ENCODE measurements around the gene MIPEP. TPM values are rescaled to one million over a fixed set of nuclear protein-coding genes. Genes with fewer than 3 reads are reported as not detected.

The MIPEP gene
- total RNA-seq, 3 donors from 2014 or later: 11.0 to 23.0 (median 20.0) TPM

- intact Hi-C loops (cut with DNase I; ENCODE audit: low total_unique reads): no loop called here
- H3K27ac ChIP-seq: no peak overlapping the region
- no peaks in the 10 kb centered on the region for H3K4me1 ChIP-seq
- TF ChIP-seq POLR2A (IDR thresholded peaks at IDR 0.05) (no peak), POLR2AphosphoS5 (IDR thresholded peaks at IDR 0.05) (no peak), CTCF (IDR thresholded peaks at IDR 0.05) (no peak)
- H3K9me3 ChIP-seq: no peaks in the 10 kb centered on the region
- no peak for DNase-seq (ENCODE audit: low spot score in 2 of 2)
- H3K27me3 ChIP-seq: no peaks in the 10 kb centered on the region
- no peaks in the 10 kb centered on the region for H3K36me3 ChIP-seq
- H3K4me3 ChIP-seq: no peak overlapping the region
These were observed 129.2 kb downstream of the MIPEP start for GRCh38 chr13:23760000-23760399.

GRCh38 chr13:23758798-23759527 lies 130.2 kb downstream of the MIPEP start:
- H3K4me1 ChIP-seq: no peaks in the 10 kb centered on the region
- TF ChIP-seq CTCF (IDR thresholded peaks at IDR 0.05) (no peak), POLR2AphosphoS5 (IDR thresholded peaks at IDR 0.05) (no peak), POLR2A (IDR thresholded peaks at IDR 0.05) (no peak)
- H3K36me3 ChIP-seq: no peaks in the 10 kb centered on the region
- intact Hi-C loops (cut with DNase I; ENCODE audit: low total_unique reads): no loop called here
- peak overlapping the region in 1 of 2 donors; percentile 30 for H3K27ac ChIP-seq
- no peaks in the 10 kb centered on the region for H3K27me3 ChIP-seq
- H3K4me3 ChIP-seq: no peak overlapping the region
- DNase-seq (ENCODE audit: low spot score in 2 of 2): no peak
- H3K9me3 ChIP-seq: no peaks in the 10 kb centered on the region

GRCh38 chr13:23754997-23755396 lies 134.2 kb downstream of the MIPEP start:
- intact Hi-C loops (cut with DNase I; ENCODE audit: low total_unique reads): no loop called here
- H3K27ac ChIP-seq: peak overlapping the region; percentile 6 to 25

GRCh38 chr13:23754506-23754905 lies 134.7 kb downstream of the MIPEP start:
- Histone ChIP-seq H3K27ac (peak overlapping the region; percentile 6 to 25), H3K9me3 (no peaks in the 10 kb centered on the region), H3K27me3 (no peaks in the 10 kb centered on the region), H3K4me3 (no peak overlapping the region), H3K4me1 (no peaks in the 10 kb centered on the region), H3K36me3 (no peaks in the 10 kb centered on the region)
- TF ChIP-seq POLR2A (IDR thresholded peaks at IDR 0.05) (no peak), CTCF (IDR thresholded peaks at IDR 0.05) (no peak), POLR2AphosphoS5 (IDR thresholded peaks at IDR 0.05) (no peak)
- no peak for DNase-seq (ENCODE audit: low spot score in 2 of 2)
- intact Hi-C loops (cut with DNase I; ENCODE audit: low total_unique reads): no loop called here

More at GRCh38 chr13:23754997-23755396, 134.2 kb downstream of the MIPEP start:
- Histone ChIP-seq H3K4me1 (no peaks in the 10 kb centered on the region), H3K27me3 (no peaks in the 10 kb centered on the region), H3K36me3 (no peaks in the 10 kb centered on the region), H3K4me3 (no peak overlapping the region), H3K9me3 (no peaks in the 10 kb centered on the region)
- no peak for DNase-seq (ENCODE audit: low spot score in 2 of 2)
- TF ChIP-seq POLR2A (IDR thresholded peaks at IDR 0.05) (no peak), POLR2AphosphoS5 (IDR thresholded peaks at IDR 0.05) (no peak), CTCF (IDR thresholded peaks at IDR 0.05) (no peak)

DNA sequence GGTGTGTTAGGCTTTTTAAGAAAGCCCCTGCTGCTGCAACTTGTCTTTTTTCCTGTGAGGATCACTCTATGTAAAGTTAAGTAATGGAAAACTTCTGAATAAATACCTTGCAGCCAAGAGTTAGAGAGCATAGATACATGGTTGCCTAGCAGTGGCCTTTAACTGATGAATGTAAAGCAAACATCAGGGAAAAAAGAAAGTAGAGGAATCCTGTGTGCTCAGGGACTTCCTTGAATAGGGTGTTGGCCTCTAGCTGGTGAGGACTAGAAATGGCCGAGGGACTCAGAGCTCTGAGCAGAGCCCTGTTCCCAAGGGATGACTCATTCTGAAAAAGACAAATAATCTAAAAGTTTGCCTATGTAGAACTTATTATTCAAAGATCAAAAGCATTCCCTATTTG lies 135.7 kb downstream of the MIPEP start:
- Histone ChIP-seq H3K27me3 (no peaks in the 10 kb centered on the region), H3K27ac (peak overlapping the region; percentile 20 to 46), H3K9me3 (no peaks in the 10 kb centered on the region), H3K4me3 (no peak overlapping the region), H3K4me1 (no peaks in the 10 kb centered on the region), H3K36me3 (no peaks in the 10 kb centered on the region)
- no peak for DNase-seq (ENCODE audit: low spot score in 2 of 2)
- TF ChIP-seq CTCF (IDR thresholded peaks at IDR 0.05) (no peak), POLR2AphosphoS5 (IDR thresholded peaks at IDR 0.05) (no peak), POLR2A (IDR thresholded peaks at IDR 0.05) (no peak)
- intact Hi-C loops (cut with DNase I; ENCODE audit: low total_unique reads): no loop called here

All from breast epithelium (tissue), 4 donors.